ENCODE measurements around the gene GP1BB. TPM values are rescaled to one million over a fixed set of nuclear protein-coding genes. Genes with fewer than 3 reads are reported as not detected.

GP1BB gene
- total RNA-seq, 1 donor from 2014 or later = 34.1 TPM

DNA sequence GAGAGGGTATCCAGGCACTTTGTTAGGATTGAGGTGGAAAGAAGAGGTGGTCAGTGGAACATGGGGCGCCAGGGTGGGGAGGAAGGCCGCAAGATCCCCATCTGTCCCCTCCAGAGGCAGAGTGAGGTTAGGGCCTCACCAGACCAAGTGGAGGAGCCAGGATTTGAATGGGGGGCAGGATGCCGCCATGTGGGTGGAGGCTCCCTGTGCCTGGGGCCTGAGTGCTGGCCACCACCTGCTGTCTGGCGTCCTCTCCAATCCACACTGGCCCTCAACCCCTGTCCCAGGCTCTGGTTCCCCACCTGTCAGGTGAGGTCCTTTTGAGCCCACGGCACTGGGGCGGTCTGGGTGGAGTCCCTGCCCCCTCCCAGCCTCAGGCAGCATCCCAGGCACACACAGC lies 19.7 kb downstream of the GP1BB start:
- peaks cover 14% of the 10 kb centered on the region for H3K4me1 Mint-ChIP-seq (ENCODE audit: unreplicated experiment)
- no peak for DNase-seq (ENCODE audit: extremely low spot score, unreplicated experiment)
- no peak overlapping the region for H3K27ac Mint-ChIP-seq (ENCODE audit: unreplicated experiment)
- no peaks in the 10 kb centered on the region for H3K36me3 Mint-ChIP-seq (ENCODE audit: unreplicated experiment)
- no peak overlapping the region for H3K4me3 Mint-ChIP-seq (ENCODE audit: unreplicated experiment)
- no peaks in the 10 kb centered on the region for H3K9me3 Mint-ChIP-seq (ENCODE audit: unreplicated experiment)
- no peaks in the 10 kb centered on the region for H3K27me3 Mint-ChIP-seq (ENCODE audit: unreplicated experiment)
- TF ChIP-seq, protein P1, sequence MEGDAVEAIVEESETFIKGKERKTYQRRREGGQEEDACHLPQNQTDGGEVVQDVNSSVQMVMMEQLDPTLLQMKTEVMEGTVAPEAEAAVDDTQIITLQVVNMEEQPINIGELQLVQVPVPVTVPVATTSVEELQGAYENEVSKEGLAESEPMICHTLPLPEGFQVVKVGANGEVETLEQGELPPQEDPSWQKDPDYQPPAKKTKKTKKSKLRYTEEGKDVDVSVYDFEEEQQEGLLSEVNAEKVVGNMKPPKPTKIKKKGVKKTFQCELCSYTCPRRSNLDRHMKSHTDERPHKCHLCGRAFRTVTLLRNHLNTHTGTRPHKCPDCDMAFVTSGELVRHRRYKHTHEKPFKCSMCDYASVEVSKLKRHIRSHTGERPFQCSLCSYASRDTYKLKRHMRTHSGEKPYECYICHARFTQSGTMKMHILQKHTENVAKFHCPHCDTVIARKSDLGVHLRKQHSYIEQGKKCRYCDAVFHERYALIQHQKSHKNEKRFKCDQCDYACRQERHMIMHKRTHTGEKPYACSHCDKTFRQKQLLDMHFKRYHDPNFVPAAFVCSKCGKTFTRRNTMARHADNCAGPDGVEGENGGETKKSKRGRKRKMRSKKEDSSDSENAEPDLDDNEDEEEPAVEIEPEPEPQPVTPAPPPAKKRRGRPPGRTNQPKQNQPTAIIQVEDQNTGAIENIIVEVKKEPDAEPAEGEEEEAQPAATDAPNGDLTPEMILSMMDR (IDR thresholded peaks at IDR 0.05) = no peak

DNA sequence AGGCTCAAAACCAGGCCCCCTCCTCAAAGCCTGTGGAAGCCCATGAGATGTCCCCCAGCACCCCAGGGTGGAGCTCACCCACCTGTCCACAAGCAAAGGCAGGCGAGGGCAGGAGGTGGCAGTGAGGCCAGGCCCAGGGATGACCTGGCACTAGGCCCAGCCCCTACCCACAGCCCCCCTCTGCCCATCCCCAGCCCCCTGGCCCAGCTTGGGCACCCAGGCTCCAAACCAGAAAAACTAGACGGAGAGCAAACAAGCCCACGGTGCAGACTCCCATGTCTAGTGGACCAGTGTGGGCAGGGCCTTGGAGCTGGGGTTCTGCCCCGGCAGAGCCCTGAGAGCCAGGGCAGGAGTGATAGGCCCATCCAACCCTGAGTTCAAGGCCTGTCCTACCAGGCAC lies 20.3 kb downstream of the GP1BB start:
- Mint-ChIP-seq H3K27ac (ENCODE audit: unreplicated experiment) (no peak overlapping the region), H3K36me3 (ENCODE audit: unreplicated experiment) (no peaks in the 10 kb centered on the region), H3K27me3 (ENCODE audit: unreplicated experiment) (no peaks in the 10 kb centered on the region), H3K4me3 (ENCODE audit: unreplicated experiment) (no peak overlapping the region), H3K9me3 (ENCODE audit: unreplicated experiment) (no peaks in the 10 kb centered on the region), H3K4me1 (ENCODE audit: unreplicated experiment) (peaks cover 14% of the 10 kb centered on the region)
- DNase-seq (ENCODE audit: extremely low spot score, unreplicated experiment) = no peak
- TF ChIP-seq, protein P1 (IDR thresholded peaks at IDR 0.05) = no peak

DNA sequence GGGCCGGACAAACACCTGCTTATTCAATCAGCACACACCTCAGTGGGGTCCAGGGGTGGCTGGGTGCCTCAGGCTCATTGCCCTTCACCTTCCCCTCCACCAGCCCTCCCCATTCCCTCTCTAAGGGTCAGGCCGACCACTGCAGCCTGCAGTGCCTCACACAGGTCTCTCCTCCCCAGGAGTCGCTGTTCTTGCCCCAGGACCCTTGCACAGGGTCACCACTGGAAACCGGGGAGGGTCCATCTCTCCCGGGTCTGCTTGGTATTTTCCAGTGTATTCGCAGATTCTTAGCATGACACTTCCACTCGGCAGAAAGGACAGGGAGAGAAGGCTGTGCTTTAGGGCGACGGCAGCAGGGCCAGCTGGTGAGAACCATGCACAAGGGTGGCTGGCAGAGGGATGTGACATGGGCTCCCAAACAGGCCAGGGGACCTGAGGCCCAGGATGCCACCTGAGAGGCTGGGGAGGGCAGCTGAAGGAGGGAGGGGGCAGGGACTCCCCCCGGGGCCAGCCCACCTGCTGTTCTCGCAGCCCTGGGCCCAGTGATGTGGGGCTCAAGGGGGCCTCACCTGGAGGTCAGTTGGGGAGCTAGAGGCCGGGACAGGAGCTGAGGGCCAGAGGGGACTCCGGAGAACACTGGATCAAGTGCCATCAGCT lies 21.1 kb downstream of the GP1BB start:
- Mint-ChIP-seq H3K9me3 (ENCODE audit: unreplicated experiment) (no peaks in the 10 kb centered on the region), H3K4me3 (ENCODE audit: unreplicated experiment) (no peak overlapping the region), H3K36me3 (ENCODE audit: unreplicated experiment) (no peaks in the 10 kb centered on the region), H3K27ac (ENCODE audit: unreplicated experiment) (no peak overlapping the region), H3K27me3 (ENCODE audit: unreplicated experiment) (no peaks in the 10 kb centered on the region), H3K4me1 (ENCODE audit: unreplicated experiment) (peaks cover 18% of the 10 kb centered on the region)
- DNase-seq (ENCODE audit: extremely low spot score, unreplicated experiment) = no peak
- TF ChIP-seq, protein P1 (IDR thresholded peaks at IDR 0.05) = no peak

DNA sequence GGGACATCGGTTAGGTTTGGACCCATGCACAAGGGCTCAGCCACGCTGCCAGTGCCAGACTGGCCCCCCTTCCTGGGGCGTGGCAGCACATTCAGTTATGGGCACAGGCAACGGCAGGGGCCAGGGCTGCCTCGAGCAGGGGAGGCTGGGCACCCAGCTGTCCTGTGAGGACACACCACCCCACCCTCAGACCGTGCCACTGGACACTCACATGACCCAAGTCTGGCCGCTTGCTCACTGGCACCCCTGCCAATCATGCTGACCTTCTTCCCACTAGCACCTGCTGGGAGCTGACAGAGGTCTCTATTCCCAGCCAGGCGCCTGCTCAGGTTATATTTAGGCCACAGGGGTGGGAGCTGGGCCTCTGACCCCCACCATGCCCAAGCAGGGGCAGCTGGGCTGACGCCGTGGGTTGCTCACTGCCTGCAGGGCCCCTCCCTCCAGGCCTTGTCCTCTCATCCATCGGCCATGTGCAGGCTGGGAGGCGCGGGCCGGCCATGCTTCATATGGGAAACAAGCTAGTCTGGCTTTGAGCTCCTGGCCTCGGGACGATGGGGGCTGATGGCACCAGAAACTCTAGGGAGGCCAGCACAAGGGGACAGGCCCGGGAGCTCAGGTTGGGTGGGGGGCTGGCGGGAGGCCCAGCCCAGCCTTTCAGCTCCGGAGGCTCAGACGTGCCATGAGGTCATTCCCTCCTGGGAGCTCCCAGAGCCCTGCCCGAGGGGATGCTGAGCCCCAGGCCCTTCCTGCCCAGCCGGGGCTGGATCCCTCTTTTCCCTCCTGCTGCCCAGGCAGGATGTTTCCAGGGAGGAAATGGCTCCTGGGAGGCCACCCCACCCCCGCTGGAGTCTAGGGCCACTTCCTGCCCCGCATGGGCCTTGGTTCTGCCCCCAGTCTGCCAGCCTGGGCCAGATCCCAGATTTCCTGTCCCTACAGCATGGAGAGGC lies 22.1 kb downstream of the GP1BB start:
- Mint-ChIP-seq H3K9me3 (ENCODE audit: unreplicated experiment) (no peaks in the 10 kb centered on the region), H3K27me3 (ENCODE audit: unreplicated experiment) (no peaks in the 10 kb centered on the region), H3K36me3 (ENCODE audit: unreplicated experiment) (no peaks in the 10 kb centered on the region), H3K4me1 (ENCODE audit: unreplicated experiment) (peaks cover 18% of the 10 kb centered on the region), H3K27ac (ENCODE audit: unreplicated experiment) (no peak overlapping the region), H3K4me3 (ENCODE audit: unreplicated experiment) (no peak overlapping the region)
- DNase-seq (ENCODE audit: extremely low spot score, unreplicated experiment) = no peak
- TF ChIP-seq, protein P1 (IDR thresholded peaks at IDR 0.05) = no peak

DNA sequence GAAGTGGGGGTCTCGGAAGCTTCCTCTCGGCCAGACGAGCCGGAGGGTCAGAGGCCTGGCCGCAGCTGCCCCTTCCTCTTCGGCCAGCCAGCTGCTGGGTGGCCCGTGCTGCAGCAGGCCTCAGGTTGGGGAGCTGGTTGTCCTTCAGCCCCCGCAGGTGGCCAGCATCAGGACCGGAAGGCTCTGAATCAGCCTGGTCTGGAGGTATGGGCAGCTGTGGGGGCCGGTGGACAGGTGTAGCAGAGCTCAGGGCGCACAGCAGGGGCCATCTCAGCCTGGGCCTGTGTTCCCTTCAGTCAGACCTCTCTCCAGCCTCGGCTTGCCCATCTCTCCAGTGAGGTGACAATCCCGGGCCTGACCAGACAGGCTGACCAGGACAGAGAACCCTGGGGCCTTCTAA lies 23.4 kb downstream of the GP1BB start:
- Mint-ChIP-seq H3K27me3 (ENCODE audit: unreplicated experiment) (no peaks in the 10 kb centered on the region), H3K9me3 (ENCODE audit: unreplicated experiment) (no peaks in the 10 kb centered on the region), H3K4me1 (ENCODE audit: unreplicated experiment) (peaks cover 24% of the 10 kb centered on the region), H3K36me3 (ENCODE audit: unreplicated experiment) (no peaks in the 10 kb centered on the region), H3K27ac (ENCODE audit: unreplicated experiment) (no peak overlapping the region), H3K4me3 (ENCODE audit: unreplicated experiment) (no peak overlapping the region)
- DNase-seq (ENCODE audit: extremely low spot score, unreplicated experiment) = no peak
- TF ChIP-seq, protein P1 (IDR thresholded peaks at IDR 0.05) = no peak
